NCI-H524 treated with DMSO at 0.1 percent for 48 hours (cell line): Measurements from ENCODE around the gene SEMA4D.

ENCODE experiments used
- DNase-seq: peaks from one replicate; lab custom pipeline; 2025; lab: John Stamatoyannopoulos, UW

SEMA4D gene

DNA sequence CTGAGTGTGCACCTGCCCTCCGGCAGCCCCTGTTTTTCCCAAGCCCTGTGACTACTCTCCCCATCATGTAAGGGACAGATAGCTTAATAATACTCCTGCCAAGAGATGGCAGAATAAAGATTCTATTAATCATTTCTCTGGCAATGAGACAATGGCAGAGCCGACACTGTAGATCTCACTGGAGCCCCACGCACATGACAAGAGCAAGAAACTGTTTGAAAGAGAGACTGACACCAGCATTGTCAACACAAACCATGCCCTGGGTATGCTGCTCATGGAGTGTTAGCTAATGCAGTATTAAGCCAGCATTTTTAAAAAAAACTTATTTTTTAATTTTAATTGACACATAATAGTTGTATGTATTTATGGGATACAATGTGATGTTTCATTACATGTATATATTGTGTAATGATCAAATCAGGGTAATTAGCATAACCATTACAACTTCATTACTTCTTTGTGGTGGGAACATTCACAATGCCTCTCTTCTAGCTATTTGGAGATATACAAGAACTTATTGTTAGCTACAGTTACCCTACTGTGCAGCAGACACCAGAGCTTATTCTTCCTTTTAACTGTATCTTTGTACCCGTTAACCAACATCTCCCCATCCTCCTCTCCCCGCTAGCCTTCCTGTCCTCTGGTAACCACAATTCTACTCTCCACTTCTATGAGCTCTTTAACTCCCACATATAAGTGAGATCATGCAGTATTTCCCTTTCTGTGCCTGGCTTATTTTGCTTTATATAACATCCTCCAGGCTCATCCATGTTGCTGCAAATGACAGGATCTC is 31.5 kb upstream of the SEMA4D start:
- DNase-seq, result no peak

DNA sequence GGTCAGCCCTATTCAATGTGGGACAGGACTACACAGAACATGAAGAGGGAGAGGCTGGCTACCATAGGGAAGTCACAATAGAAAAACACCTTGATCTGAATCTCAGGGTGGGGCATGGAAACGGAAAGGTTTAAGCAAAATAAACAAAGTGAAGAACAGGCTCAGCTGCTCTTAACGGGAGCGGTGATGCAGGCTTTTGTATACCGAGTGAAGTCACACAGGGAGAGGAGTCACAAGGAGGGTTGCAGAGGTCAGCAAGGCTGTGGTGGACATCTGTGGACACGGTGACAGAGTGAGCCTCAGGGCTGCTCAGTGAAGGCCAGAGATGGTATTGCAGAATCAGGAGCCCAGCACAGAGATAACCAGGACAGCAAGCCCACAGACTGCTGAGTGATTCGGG is 30.6 kb upstream of the SEMA4D start:
- no peak for DNase-seq

DNA sequence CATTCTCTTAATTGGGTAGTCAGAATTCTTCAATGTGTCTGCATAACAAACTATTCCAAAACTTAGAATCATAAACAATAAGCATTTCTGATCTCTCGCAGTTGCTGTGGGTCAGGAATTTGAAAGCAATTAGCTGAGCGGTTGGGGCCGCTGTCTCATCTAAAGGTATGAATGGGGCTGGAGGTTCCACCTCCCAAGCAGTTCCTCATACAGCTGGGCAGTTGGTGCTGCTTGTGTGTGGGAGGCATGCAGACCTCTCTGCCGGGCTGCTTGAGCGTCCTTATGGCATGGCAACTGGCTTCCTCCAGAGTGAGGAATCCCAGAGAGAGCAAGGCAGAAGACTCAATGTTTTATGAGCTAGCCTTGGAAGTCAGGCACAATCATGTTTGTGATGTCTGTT is 30.2 kb upstream of the SEMA4D start:
- no peak for DNase-seq

DNA sequence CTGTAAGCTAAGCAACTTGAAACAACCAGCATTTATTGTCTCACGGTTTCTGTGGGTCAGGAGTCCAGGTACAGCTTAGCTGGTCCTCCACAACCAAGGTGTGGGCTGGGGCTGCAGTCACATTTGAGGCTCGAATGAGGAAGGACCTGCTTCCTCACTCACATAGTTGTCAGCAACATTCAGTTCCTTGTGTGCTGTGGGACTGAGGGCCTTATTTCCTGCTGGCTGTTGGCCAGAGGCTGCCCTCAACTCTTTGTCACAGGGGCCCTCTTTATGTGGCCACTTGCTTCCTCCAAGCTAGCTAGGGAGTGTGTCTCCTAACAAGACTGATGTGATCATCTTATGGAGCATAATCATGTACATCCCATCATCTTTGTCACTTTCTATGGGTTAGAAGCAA is 29.2 kb upstream of the SEMA4D start:
- DNase-seq, result no peak

DNA sequence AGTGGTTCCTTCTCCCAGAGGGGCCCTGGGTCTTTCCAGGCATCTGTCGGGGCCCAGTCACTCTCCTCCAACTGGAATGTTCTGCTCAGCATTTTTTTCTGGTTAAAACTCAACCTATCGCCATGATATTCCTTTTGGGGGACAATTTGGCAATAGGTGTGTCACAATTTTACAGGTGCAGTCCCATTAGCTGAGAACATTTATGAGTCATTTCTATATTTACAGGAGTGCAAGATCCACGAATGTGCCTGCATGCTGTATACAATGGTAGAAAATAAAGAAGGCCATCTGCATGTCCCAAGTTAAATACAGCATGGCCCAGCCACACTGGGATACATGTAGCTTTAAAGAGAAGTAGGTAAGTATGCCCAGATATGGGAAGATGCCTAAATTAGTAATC is 28.8 kb upstream of the SEMA4D start:
- no peak for DNase-seq

DNA sequence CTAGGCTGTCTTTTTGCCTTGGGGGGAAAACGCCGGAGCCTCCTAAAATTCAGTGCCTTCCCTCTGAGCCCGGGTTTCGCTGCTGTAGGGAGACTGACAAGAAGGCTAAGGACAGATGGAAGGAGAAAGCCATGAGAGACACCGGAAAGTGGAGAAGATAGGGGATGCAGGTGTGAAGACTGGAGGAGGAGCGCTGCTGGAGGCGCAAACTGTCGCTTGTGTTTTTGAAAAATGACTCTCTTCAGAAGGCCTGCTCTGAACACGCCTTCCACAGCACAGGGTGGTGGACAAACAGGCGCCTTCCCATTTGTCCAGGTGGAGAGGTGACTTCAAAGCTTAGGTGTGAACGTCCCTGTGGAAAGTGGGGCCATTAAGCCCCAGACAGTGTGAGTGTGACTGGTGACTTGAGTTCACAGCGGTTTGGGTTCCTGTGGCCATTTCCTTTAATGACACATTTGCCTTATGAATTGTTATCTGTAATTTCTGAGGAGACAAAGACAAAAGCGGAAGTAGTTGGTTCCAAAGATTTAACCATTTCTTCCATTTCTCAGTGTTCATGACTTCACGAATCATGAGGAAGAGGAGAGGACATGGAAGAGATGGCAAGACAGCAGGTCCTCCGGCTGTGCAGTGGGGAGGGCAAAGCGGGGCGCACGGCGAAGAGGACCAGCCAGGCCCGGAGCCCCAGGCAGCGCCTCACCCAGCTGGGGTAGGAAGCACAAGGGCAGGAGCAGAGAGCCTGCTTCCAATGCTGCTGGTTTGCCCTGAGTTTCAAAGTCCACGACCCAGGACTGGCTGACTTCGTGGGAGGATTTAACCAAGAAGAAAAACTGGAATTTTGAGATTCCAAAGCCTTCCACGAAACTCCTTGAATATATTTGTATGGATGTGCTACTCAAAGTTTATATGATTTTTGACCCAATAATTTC is 27.8 kb upstream of the SEMA4D start:
- DNase-seq, result no peak

DNA sequence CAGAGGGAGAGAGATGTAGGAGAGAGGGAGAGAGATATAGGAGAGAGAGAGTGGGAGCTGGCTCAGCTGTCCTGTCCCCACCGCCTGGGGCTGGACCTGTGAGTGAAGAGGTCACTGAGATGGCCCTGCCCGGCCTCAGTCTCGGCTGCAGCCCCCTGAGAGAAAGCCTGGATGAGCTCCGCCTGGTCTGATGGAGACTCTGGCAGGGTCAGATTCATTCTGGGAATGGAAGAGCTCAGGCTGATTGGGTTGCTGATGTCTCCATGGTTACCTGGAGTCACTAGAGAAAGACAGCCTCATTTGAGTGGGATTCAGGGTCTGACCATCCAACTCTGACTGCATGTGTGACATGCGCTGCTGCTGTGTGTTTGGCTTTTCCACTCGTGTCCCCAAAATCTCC is 27.1 kb upstream of the SEMA4D start:
- DNase-seq, result no peak

DNA sequence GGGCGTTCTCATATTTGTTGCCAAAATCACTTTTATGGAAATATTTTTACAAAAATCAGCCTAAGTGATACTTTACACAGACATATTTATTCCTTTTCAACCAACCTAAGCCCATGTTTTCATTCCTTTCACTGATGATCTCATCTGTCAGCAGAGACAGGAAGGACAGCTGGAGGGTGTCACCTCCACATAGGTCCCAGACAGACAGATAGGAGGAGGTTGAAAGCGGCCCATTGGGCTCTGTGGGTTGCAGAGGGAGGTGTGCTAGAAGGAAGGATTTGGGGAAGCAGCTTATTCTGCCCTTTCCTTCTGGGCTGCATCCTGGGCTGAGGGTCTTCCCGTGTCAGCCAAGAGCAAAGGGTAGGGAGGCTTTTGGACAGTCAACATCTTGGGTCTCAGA is 26.0 kb upstream of the SEMA4D start:
- no peak for DNase-seq

DNA sequence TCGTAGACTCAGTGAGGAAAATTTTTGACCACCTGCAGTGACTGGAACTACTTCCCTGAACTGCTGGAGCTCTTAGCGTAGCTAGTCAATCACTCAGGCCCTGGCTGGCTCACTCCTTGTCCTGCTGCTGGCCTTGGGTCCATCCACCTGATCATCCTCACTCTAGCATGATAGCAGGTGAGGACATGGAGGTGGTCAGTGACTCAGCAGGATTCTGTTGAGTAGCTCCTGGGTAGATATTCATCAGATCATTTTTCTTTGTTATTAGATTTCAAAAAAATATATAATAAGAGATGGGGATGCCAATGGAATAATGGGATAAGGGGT is 25.0 kb upstream of the SEMA4D start:
- no peak for DNase-seq

DNA sequence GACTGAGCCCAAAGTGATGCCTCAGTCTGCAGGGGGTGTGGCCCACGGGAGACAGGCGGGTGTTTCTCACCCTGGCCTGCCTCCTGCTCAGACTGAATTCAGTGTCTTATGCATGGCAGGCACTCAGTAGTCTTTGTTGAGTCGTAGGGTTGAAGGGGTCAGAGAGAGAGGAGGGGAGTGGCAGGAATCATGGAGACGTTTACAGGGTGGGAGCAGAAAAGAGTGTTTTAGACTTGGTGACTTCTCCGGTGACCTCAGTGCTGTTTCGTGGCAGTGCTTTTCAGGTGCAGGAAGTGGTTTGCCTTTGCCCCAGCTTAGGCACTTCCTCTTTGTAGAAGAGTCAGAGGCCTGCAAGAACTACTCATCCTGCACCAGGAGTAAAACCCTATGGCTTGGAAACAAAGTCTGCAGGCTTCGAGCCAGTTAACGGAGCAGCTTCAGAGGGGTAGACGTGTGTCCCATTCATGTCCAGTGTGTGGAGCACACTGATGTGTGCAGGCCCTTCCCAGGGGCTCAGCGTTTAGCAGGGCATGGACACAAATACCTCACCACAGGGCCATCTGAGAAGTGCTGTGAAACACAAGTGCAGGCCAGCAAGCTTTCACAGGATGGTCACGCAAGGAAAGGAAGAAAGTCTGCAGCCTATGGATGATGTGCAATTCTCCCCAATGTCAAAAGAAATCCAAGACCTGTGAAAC is 24.5 kb upstream of the SEMA4D start:
- no peak for DNase-seq

DNA sequence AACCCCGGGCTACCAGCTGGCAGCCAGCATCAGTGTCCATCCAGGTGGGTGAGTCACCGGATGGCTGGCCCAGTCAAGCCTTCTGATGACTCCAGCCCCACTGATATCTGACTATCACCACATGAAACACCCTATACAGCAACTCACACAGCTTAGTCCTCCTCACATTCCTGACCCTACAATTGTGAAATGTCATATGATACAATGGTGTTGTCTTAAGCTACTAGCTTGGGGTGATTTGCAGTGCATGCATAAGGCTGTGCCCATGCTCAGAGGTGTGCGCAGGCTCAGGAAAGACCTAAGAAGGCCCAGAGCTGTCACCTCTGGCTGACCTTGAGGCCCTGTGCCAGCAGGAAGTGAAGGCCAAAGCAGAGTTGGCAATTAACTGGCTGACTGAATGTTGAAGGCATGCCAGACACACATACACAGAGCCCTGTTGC is 21.5 kb upstream of the SEMA4D start:
- DNase-seq, result no peak

DNA sequence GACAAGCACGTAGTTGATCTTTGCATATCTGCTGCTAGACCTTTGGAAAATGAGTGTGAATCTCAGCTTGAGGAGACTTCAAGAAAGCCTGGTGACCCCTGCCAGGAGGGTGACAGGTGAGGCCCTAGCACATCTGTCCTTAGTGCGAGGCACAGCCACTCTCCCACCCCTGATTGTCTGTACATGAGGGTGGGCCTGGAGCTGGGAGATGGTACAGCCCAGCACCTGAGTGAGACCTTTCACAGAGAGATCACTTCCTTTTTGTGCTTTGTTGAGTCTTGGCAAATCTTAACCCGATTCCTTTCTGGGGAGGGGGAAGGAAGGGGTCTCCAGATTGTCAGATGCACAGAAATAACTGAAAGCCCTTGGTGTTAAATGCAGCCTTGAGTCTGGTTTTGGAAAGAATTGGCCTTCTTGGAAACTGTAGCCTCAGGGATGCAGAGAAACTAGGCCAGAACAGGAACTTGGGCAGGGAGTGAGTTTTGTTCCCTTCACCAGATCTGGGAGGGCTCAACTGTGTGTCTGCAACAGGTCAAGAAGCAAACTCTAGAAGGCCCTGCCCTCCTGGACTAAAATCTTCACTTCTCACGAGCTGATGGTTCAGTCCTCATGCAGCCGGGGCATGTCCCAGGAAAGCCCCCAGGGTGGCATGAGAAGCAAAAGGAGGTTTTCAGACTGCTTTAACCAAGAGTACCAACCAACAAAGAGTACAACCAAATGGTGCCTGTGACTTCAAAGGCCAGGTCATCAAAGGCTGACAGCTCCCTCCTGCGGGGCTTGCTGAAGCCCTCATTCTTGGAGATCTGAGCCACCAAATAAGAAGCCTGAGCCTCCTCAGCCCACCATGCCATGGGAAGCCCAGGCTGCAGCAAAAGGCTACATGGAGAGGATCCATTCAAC is 20.8 kb upstream of the SEMA4D start:
- DNase-seq, result no peak

DNA sequence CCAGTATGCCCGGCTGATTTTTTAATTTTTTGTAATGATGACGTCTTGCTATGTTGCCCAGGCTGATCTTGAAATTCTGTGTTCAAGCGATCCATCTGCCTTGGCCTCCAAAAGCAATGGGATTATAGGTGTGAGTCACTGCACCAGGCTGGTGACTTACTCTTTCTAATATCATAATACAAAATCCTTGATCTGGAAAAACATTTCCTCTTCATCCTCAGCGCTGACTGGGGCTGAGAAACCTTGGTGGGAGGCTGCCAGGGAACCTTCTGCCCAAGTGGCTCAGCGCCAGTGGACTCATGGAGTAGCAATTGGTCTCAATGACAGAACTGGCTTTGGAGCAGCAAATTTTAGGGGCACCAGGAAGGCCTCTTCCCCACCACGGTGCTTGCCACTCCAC is 17.5 kb upstream of the SEMA4D start:
- DNase-seq, result no peak

DNA sequence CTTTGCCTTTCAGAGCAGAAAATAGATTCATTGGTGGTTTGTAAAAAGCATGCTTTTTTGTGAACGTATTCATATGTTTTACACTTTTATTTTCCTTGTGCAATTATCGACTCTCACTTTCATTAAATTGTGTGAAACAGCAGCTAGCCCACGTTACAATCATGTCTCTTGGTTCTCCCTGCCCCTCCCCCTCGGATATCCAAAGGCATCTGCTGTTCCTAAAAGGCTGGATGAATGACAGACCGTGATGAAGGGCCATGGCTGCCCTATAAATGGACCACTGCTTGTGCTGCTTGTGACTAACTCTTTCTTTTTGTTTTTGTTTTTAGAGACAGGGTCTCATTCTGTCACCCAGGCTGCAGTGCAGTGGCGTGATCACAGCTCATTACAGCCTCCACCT is 17.0 kb upstream of the SEMA4D start:
- DNase-seq, result no peak

DNA sequence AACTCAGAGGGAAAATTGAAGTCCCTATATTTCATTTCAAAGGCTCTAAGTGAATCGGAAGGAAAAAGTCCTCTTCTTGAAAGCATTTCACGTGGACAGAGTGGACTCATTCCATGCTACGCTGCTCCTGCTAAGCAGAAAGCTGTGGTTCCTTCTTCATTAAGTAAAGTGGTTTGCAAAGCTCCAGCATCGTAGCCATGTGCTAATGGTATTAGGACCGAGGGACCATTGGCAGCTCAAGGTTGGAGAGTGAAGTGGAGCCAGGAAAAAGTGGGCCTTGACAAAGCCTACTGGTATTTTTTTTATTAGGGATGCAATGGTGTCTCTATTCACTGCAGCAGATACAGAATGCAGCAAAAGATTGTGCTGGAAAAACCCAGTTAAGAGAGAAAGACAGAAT is 16.4 kb upstream of the SEMA4D start:
- DNase-seq, result no peak

DNA sequence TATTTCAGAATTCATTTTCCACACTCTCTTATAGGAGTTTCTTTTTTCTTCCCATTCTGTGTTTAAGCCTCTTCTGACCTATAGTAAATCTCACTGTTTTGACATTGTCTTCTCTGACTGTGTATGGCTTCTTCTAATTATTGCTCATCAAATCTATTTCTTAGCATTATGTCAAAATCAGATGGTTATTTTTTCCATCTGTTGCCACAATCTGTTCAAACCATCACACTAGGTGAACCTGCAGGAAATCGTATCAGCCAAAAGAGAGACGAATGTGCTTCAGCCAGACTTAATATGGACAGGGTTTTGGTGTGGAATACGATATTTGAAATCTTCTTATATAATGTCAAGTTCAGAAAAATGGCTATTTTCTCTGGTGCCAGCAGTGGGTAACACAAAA is 15.9 kb upstream of the SEMA4D start:
- DNase-seq, result no peak

DNA sequence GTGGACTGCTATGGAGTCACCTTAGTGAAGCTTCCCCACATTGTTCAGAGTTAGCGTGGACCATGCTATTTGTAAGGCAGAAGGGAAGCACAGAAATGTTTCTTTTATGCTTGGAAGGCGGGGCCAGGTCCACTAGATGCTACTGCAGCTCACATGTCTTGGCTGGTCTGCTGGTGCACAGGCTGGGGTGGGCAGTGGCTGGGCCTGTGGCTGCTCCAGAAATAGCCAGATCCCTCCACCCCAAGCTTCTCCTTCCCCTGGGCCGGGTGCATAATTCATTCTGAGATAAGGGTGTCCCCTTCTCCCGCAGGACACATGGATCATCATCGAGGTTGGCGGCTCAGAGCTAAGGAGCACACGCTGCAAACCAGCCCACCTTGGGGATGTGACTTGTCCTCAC is 14.5 kb upstream of the SEMA4D start:
- no peak for DNase-seq

DNA sequence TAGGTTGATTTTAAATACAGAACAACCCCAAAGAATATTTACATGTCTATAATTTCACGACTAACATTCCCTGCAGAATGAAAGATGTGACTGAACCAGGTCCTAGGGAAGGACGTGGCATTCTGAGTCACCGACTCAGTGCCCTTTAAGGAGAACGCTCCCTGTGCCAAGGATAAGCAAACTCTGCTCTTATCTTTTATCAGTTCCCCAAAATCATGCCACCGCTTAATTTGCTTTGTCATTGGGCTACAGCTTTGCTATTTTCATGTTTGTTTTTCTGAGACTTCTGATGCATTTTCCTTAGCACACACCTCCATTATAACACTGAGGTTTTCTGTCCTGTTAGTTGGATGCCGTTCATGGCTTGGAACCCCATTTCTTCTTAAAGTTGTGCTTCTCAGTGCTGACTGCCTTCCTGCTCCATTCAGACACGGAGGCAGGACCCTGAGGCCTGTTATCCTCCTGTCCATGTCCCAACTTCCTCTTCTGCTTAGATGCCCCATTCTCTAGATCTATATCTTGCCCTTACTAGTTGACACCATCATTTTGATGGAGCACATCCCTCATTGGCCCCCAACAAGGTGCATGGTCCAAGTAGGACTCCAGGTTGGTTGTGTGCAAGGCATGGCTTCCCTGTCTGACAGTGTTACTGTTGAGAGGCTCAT is 11.2 kb upstream of the SEMA4D start:
- no peak for DNase-seq

DNA sequence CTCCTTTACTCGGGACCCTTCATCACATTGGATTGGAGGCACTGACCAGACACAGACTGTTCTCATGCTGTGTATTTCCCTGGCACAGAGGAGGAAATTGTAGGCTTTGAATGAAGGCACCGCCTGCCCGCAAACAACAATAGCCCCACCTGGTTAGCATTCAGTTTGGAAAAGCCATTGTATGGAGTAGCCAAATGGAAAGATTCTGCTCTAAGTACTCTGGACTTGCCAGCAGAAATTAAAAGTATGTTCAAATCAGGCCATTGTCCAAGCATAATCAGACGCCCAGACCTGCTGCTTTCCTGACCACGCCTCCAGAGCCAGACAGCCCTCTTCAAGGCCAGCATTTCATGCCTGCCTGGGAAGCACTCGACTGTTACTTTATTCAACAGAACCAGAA is 8.0 kb upstream of the SEMA4D start:
- no peak for DNase-seq

DNA sequence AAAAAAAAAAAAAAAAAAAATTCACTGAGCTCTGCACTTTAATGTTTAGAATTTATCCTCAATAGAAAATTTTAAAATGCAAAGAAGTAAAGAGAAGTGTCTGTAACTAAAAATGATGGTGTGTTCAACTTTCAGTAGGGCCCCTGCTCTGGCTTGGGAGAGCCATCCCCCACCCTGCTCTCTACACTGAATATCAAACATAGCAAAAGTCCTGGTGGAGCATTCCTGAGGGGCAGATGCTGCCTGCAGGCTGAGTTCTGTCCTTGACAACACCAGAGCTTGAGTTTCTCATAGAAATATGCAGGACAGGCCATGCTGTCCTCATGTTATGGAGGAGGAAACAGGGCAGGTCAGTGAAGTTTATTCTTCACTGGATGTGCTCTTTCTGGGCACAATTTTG is 7.1 kb upstream of the SEMA4D start:
- no peak for DNase-seq

DNA sequence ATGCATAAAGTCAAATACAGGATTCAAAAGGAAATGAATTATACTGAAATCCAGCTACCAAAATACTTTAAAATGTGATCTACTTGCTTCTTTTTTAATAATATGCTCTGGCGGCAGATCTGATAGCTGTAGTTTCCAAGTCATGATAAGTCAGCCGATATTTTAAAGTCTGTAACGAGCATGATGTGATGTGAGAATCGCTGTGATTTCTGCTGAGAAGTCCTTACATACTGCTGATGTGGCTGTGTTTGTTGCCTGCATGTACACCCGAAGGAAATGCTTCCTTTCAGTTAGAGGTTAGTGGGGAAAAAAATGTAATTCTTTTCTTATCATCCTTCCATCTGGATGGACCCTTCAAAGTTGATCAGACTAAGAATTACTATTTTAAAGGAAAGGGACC is 4.8 kb upstream of the SEMA4D start:
- no peak for DNase-seq
